Measurements from ENCODE around the gene LILRB5. TPM values are rescaled to one million over a fixed set of nuclear protein-coding genes. Genes with fewer than 3 reads are reported as not detected.

Gene LILRB5
- total and polyA plus RNA-seq, 2 of the 8 experiments (the other 6 are each of a cell fraction or from before 2014, with no cell fraction given): 0.05 TPM; not detected in 1

GRCh38 chr19:54247106-54247930 is 9.8 kb downstream of the LILRB5 start (continued):
- no peak for TF ChIP-seq CBX5 (IDR thresholded peaks at IDR 0.05; ENCODE audit: low read depth, low read length)
- TF ChIP-seq GABPA (IDR thresholded peaks at IDR 0.05; ENCODE audit: borderline replicate concordance, insufficient read depth, low read length): no peak
- TF ChIP-seq RNF2 (IDR thresholded peaks at IDR 0.05; ENCODE audit: borderline replicate concordance, low read depth, low read length, missing control alignments, poor library complexity, severe bottlenecking): no peak
- TF ChIP-seq BCL11A (IDR thresholded peaks at IDR 0.05; ENCODE audit: low read depth in 2 of 2, low read length in 2 of 2): no peak

All from H1 (cell line).